Endothelial cell of umbilical vein (primary cell): ENCODE data around the gene TRIM46. TPM values are rescaled to one million over a fixed set of nuclear protein-coding genes. Genes with fewer than 3 reads are reported as not detected.

Experiments
- BruUV-seq: library from RNA; stranded (reverse); fragments of 400-500 nt; replicated peaks from 2 replicates; lab custom pipeline; 2021; lab: Mats Ljungman, UMichigan
- CTCF ChIA-PET: fragments of 300-600, 350-600 bp; sonication (Branson Sonifier 250); formaldehyde crosslinking; loops from one replicate; lab custom pipeline; 2021; ENCODE audit warnings: antibody characterized with exemption, inconsistent platforms; lab: Charles Lee
- POLR2A ChIA-PET: fragments of 300-600, 350-600 bp; sonication (Branson Sonifier 250); formaldehyde crosslinking; loops from one replicate; lab custom pipeline; 2021; ENCODE audit warnings: antibody characterized with exemption, inconsistent platforms; lab: Charles Lee
- DNase-seq: peaks from one replicate; pipeline ENCODE4 v3.0.0-alpha.2; 2011; ENCODE audit warnings: low read depth, low spot score
- FAIRE-seq: peaks from 2 replicates; lab custom pipeline; 2011; peaks lifted over from hg19 to GRCh38; lab: Jason Lieb, UNC
- H2AFZ ChIP-seq: 2 replicates; pipeline ENCODE4 v1.6.0; 2012; ENCODE audit warnings: low read depth, low read length, control low read depth, inconsistent platforms
- H3K27ac ChIP-seq: 2 replicates; pipeline ENCODE4 v1.5.1; 2011; ENCODE audit warnings: low read depth, mild to moderate bottlenecking, control low read depth, low read length, moderate library complexity; ENCODE audit not compliant: insufficient read depth
- H3K27me3 ChIP-seq, 2 experiments: 2 replicates each; pipeline versions ENCODE4 v1.6.0 to v1.6.1; 2011; ENCODE audit warnings: low read length in 2 of 2, mixed read lengths in 1 of 2; ENCODE audit not compliant: control insufficient read depth in 2 of 2, insufficient read depth in 2 of 2
- H3K36me3 ChIP-seq, 2 experiments: 2 replicates in 1 of 2; 3 replicates in 1 of 2; pipeline ENCODE4 v1.5.1; 2011; ENCODE audit warnings: low read length in 2 of 2, mild to moderate bottlenecking in 1 of 2, moderate library complexity in 1 of 2; ENCODE audit not compliant: control insufficient read depth in 2 of 2, insufficient read depth in 2 of 2; ENCODE audit errors: extremely low read depth in 1 of 2
- H3K4me1 ChIP-seq: 3 replicates; pipeline ENCODE4 v1.5.1; 2011; ENCODE audit warnings: mild to moderate bottlenecking, low read length; ENCODE audit not compliant: control insufficient read depth, insufficient read depth; ENCODE audit errors: extremely low read depth
- H3K4me2 ChIP-seq: 2 replicates; pipeline ENCODE4 v1.6.1; 2011; ENCODE audit warnings: low read length, control low read depth, mixed read lengths; ENCODE audit not compliant: insufficient read depth
- H3K4me3 ChIP-seq, 3 experiments: fragments of 200-600 bp in 1 of 3; sonication (generic), shearing (Covaris generic) in 1 of 3; replicated peaks in 1 of 3; 2 replicates each; pipeline ENCODE4 v1.5.1; 2011 to 2016; ENCODE audit warnings: control low read depth in 3 of 3, low read length in 3 of 3, mild to moderate bottlenecking in 2 of 3, inconsistent platforms in 1 of 3, low read depth in 1 of 3, moderate library complexity in 1 of 3; ENCODE audit not compliant: insufficient read depth in 1 of 3
- H3K79me2 ChIP-seq: 2 replicates; pipeline ENCODE4 v1.6.0; 2012; ENCODE audit warnings: low read length, inconsistent platforms; ENCODE audit not compliant: control insufficient read depth, insufficient read depth
- H3K9ac ChIP-seq: replicated peaks from 2 replicates; pipeline ENCODE3; 2011; ENCODE audit warnings: low read length, control low read depth; ENCODE audit not compliant: insufficient read depth; ENCODE audit errors: extremely low read depth
- H3K9me1 ChIP-seq: replicated peaks from 3 replicates; pipeline ENCODE4 v1.6.0; 2011; ENCODE audit warnings: mild to moderate bottlenecking, low read length; ENCODE audit not compliant: control insufficient read depth, insufficient read depth; ENCODE audit errors: extremely low read depth
- H3K9me3 ChIP-seq: replicated peaks from 2 replicates; pipeline ENCODE4 v1.5.1; 2012; ENCODE audit warnings: low read length, inconsistent platforms; ENCODE audit not compliant: control insufficient read depth, insufficient read depth
- H4K20me1 ChIP-seq: replicated peaks from 2 replicates; pipeline ENCODE3; 2011; ENCODE audit warnings: mild to moderate bottlenecking, low read length; ENCODE audit not compliant: control insufficient read depth, insufficient read depth; ENCODE audit errors: extremely low read depth
- FOS ChIP-seq: IDR thresholded peaks from 2 replicates; pipeline ENCODE4 v1.6.1; 2011; ENCODE audit warnings: mild to moderate bottlenecking, low read length, moderate library complexity, borderline replicate concordance; ENCODE audit not compliant: insufficient read depth
- MAX ChIP-seq: IDR thresholded peaks from 2 replicates; pipeline ENCODE4 v1.6.1; 2011; ENCODE audit not compliant: insufficient read depth, insufficient read length
- POLR2AphosphoS5 ChIP-seq: IDR thresholded peaks from 2 replicates; pipeline ENCODE4 v1.6.1; 2012; ENCODE audit warnings: low read depth, mild to moderate bottlenecking, control low read depth, low read length, moderate library complexity; ENCODE audit not compliant: insufficient read depth
- dilution Hi-C: fragments of 300-500 bp; cut with MboI; formaldehyde crosslinking; loops from one replicate; pipeline ENCODE4 v1.15.0; 2019; ENCODE audit warnings: low sequenced_read_pairs; ENCODE audit not compliant: extremely low pct_ligation_motif_present
- intact Hi-C: fragments of 100-400 bp; cut with micrococcal nuclease; formaldehyde crosslinking; loops from one replicate; pipeline ENCODE4 v1.10.0; 2022
- polyA plus RNA-seq, 4 experiments: library from polyadenylated mRNA; depleted of rRNA in 3 of 4; stranded (reverse) in 3 of 4; unstranded in 1 of 4; fragments of >200 nt; gene quantifications; 2 replicates each; pipeline versions ENCODE4 v1.2.1 to v1.2.3, GENCODE V29; 2011 to 2012; ENCODE audit warnings: missing spikeins in 1 of 4
- total RNA-seq: library from RNA; stranded (reverse); gene quantifications from 2 replicates; pipeline ENCODE4 v1.2.3, GENCODE V29; 2021

The TRIM46 gene
- total and polyA plus RNA-seq, 2 donors (not counting 3 experiments of a cell fraction or from before 2014, with no cell fraction given) = 9.5 to 10.0 TPM

DNA sequence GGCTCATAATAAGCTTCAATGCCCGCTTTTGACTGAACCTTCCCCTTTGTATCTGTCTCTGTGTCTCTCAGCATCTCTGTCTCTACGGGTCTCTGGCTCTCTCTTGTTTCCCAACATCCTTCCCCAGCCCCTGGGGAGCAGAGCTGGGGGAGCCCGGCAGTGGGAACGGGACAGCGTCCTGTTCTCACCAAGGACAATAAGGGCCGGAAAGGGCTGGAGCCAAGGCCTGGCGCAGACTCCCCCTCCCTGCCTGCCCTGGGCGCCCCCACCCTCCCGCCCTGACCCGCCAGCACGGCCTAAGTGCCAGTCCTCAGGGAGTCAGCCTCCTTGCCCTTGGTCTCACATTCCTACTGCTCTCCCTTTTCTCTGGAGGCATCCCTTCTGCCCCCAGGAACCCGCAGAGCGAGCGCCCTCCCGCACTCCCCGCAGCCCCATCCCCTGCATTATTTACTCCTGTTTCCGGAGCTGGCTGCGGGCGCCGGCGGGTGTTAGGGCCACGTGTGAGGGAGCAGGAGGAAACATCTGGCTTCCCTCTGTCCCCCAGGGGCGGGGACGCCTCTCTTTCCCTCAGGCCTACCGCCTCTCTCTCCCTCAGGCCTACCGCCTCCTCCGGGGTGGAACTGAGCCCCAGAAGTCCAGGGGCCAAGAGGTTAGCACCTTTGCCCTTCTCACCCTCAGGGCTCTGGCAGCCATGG, 7.0 kb upstream of the TRIM46 start:
- no peaks in the 10 kb centered on the region for H3K9me1 ChIP-seq
- peaks cover 3 to 9% of the 10 kb centered on the region in 2 experiments for H3K36me3 ChIP-seq
- DNase-seq = peak; percentile 86
- intact Hi-C loops (loop anchor here (1.0 kb wide), 5 partner anchors 26 to 121 kb away; partner anchors contain the start of genes DPM3, EFNA1 and SLC50A1), dilution Hi-C loops (no loop called here)
- POLR2A ChIA-PET = interaction anchor here (0.6 to 1.7 kb wide), 4 partner anchors 27 to 75 kb away, joined by 3 to 5 read pairs (median 4); no protein-coding TSS in a partner anchor
- H3K4me1 ChIP-seq = peaks cover 16% of the 10 kb centered on the region
- H3K4me2 ChIP-seq = peak overlapping the region; percentile 42
- no peaks in the 10 kb centered on the region for H3K9me3 ChIP-seq
- no peaks in the 10 kb centered on the region for H4K20me1 ChIP-seq
- no peaks in the 10 kb centered on the region for H3K27me3 ChIP-seq
- H2AFZ ChIP-seq = peak overlapping the region; percentile 56
- CTCF ChIA-PET = interaction anchor here (0.6 to 8.3 kb wide), 30 partner anchors 11 to 607 kb away, joined by 3 to 673 read pairs (median 8); partner anchors contain the start of genes ADAM15, DPM3, EFNA1 and LENEP
- BruUV-seq = no TSS peak
- FAIRE-seq = peak; percentile 81
- H3K9ac ChIP-seq = peak overlapping the region; percentile 67
- TF ChIP-seq POLR2AphosphoS5 = peak; percentile 38
- peak; percentile 63 for TF ChIP-seq MAX
- no peak for TF ChIP-seq FOS
- no peak overlapping the region for H3K4me3 ChIP-seq
- H3K79me2 ChIP-seq = peaks cover 3% of the 10 kb centered on the region
- H3K27ac ChIP-seq = peak overlapping the region; percentile 87
